GF-D8 (cell line): ENCODE data around the gene ZNG1B.
"Not testable (repeated sequence)": the region's sequence is repeated elsewhere in the genome, so short reads cannot be mapped to it uniquely, and the experiment has no call there.

Experiments used
- DNase-seq: peaks from one replicate; lab custom pipeline; 2025; lab: John Stamatoyannopoulos, UW

The ZNG1B gene

DNA sequence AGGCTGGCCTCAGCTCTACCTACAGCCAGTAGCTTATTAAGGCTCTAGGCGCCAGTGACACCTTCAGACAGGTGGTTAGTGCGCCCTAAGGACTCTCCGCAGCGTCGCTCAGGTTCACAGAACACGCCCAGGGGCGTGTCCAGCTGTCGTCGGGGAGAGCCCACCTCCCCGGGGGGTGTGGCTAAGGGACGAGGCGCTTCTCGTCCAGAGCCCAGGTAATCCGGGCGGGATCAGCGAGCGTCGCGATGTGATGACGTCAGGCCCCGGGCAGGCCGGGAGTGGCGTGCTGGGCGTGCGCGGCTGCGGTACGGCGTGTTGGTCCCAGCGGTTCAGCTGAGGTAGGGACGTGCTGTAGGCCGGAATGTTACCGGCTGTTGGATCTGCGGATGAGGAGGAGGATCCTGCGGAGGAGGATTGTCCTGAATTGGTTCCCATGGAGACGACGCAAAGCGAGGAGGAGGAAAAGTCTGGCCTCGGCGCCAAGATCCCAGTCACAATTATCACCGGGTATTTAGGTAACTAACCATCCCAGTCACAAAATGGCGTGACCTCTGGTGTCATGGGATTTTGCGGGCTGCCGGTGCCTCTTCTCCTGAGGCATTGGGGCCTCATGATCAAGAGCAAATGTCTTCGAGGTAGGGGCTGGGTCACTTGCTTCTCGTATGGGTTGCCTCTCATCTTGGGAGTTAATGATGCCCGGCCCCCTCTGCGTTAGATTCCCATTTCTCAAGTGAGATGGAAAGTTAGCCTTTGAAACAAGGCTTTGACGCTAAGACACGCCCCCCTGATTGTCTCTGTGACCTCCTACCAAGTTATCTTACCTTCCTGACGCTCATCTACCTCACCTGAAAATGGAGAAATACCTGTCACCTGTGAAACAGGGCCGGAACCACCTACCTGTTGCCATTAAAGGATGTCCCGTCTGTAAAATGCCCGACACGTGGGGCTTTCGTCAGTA is at the start of gene ZNG1B:
TSS of gene ZNG1B (plus strand) at position 184 of the 958 bp plus-strand sequence. CDS start at position 362, 178 bp downstream.
- DNase-seq, result not testable (repeated sequence)

DNA sequence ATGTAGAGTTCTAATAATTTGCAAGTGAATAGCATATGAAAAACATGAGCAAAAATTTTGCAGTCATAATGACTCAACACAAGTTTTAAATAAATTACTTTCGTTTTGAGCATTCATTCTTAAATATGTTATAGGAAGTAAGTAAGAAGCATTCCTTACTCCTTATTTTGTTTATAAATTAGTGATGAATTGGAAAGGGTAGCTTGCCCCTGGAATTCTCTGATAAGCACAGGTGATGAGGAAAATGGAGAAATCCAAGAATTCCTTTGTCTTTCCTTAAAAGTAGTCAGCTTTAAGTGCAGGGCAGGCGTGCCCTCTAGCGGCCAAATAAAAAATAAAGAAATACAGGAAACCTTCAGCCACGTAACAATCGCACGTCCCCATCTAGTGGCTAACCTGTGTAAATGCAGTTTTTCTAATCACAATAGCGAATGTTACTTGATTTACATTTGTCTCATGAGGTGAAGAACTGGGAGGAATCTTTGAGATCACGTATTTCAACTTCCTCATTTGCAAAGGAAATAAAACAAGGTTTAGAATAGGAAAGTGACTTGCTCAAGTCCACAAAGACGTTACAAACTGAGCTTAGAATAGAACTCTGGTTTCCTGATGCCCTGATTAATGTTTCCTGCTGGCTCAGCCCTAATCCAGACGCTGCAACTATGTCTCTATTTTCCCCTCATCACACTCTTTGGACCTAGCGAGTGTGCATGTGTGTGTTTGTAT is 47.2 kb upstream of the ZNG1B start:
- DNase-seq, result no peak

GRCh38 chr2:113391073-113391472 is 46.4 kb upstream of the ZNG1B start:
- DNase-seq, result no peak

GRCh38 chr2:113406114-113406513 is 31.4 kb upstream of the ZNG1B start:
- DNase-seq, result no peak

DNA sequence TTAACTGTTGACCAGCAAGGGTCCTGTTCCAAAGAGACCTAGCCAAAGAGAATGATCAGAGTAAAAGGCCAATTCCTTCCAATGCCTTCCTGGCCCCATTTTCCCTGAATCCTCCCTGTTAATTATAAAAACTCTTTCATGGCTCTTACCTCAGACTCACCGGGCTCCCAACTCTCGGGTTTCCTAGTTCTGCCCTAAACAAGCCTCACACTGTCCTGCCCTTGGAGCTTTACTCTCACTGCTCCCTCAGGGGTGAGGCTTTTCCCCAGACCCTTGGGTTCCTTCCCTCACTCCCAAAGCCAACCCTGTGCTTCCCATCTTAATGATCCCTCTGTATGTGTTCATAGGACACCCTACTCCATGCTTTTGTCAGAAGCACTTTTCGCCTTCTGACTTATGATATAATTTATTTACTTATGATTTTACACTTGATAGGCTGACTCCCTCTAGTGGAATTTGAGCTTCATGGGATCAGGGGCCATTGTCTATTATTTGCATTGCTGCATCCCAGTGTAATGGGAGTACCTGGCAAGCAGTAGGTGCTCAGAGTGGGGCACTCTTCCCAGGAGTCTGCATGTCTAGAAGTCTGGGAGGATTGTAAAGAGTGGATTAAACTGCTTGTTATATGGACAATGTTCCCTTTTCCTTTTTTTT is 29.9 kb upstream of the ZNG1B start:
- DNase-seq, result no peak

GRCh38 chr2:113411725-113412352 is 25.7 kb upstream of the ZNG1B start:
- DNase-seq, result not testable (repeated sequence)

DNA sequence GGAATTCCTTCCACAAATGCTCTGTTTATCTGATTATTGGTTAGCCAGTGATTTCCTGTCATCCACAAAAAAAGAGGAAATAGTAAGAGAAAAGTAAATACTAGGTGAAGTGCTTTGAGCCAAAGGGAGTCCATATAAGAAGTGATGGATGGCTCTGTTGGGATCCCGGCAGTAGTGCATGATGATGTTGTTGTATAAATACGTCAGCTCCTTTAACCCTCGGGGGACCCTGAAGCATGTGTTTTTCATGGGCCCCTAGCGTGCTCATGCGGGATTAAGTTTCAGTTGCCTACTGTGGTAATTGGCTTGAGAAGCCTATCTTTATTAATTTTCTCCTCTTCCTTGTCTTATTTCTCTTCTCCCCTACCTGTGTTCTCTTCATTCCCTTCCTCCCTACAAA is 24.7 kb upstream of the ZNG1B start:
- DNase-seq, result not testable (repeated sequence)

DNA sequence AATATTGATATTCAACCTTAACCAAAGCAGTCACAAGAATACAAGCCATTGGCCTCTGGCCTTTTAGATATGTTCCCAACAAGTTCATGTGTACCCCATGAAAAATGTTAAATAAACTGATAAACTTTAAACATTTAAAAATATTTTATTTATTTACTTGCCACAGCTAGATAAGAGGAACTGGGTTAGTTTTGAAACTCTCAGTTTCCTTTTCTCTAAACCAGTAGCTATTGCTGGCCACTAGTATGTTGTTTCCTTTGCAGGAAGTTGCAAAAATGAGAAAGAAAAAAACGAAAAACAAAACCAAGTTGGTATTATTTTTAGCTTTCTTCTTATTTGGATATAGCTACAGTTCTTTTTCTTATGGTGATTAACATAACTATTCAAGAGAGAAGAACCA is 5.7 kb upstream of the ZNG1B start:
- DNase-seq, result not testable (repeated sequence)

DNA sequence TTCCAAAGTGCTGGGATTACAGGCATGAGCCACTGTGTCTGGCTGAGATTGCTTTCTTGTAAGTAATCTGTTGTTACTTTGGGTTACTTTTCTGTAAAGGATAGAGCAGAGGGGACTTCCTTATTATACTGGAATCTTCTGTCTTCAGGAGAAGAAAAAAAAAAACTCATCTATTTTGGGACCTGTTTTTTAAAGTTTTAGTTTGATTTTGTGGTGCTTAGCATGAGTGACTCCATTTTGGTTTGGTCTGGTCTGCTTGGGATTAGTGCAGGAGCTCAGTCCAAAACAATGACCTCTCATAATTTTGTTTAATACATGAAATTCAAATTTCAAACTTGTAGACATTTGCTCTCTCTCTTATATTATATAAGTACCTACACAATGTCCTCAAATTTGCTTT is 4.0 kb upstream of the ZNG1B start:
- DNase-seq, result not testable (repeated sequence)

- not testable (repeated sequence) for DNase-seq
Measured at GRCh38 chr2:113465770-113466169, 28.3 kb downstream of the ZNG1B start.

DNA sequence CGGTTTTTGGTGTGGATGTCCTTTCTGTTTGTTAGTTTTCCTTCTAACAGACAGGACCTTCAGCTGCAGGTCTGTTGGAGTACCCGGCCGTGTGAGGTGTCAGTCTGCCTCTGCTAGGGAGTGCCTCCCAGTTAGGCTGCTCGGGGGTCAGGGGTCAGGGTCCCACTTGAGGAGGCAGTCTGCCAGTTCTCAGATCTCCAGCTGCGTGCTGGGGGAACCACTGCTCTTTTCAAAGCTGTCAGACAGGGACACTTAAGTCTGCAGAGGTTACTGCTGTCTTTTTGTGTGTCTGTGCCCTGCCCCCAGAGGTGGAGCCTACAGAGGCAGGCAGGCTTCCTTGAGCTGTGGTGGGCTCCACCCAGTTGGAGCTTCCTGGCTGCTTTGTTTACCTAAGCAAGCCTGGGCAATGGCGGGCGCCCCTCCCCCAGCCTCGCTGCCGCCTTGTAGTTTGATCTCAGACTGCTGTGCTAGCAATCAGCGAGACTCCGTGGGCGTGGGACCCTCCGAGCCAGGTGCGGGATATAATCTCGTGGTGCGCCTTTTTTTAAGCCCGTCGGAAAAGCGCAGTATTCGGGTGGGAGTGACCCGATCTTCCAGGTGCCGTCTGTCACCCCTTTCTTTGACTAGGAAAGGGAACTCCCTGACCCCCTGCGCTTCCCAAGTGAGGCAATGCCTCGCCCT is 39.3 kb downstream of the ZNG1B start:
- not testable (repeated sequence) for DNase-seq

- DNase-seq, result not testable (repeated sequence)
Measured at GRCh38 chr2:113496527-113496926, 59.0 kb downstream of the ZNG1B start.

- not testable (repeated sequence) for DNase-seq
Measured at GRCh38 chr2:113498365-113498764, 60.9 kb downstream of the ZNG1B start, which contains the start of gene FOXD4L1. Gene FOXD4L1 (plus strand): TSS chr2:113498665. CDS start chr2:113499257, 592 bp downstream.

GRCh38 chr2:113499019-113499885 is 61.8 kb downstream of the ZNG1B start:
- DNase-seq, result not testable (repeated sequence)

DNA sequence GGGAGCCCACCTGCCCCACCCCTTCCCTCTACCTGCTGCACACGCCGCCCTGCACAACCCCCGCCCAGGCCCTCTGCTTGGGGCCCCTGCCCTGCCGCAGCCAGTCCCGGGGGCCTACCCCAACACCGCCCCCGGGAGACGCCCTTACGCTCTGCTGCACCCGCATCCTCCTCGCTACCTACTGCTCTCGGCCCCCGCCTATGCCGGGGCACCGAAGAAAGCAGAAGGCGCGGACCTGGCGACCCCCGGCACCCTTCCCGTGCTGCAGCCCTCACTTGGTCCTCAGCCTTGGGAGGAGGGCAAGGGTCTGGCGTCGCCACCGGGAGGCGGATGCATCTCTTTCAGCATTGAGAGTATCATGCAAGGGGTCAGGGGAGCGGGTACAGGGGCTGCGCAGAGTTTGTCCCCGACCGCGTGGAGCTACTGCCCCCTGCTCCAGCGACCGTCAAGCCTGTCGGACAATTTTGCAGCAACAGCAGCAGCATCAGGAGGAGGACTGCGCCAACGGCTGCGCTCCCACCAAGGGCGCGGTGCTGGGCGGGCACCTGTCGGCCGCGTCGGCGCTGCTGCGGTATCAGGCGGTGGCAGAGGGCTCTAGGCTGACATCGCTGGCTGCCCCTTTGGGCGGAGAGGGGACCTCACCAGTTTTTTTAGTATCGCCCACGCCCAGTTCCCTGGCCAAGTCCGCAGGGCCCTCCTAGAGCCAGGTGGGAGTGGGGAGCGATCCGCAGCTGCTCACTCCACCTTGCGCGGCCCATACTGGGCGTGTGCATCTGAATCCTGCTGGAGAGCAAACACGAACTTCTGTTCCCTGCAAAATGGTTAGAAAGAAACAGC is 62.6 kb downstream of the ZNG1B start:
- not testable (repeated sequence) for DNase-seq

DNA sequence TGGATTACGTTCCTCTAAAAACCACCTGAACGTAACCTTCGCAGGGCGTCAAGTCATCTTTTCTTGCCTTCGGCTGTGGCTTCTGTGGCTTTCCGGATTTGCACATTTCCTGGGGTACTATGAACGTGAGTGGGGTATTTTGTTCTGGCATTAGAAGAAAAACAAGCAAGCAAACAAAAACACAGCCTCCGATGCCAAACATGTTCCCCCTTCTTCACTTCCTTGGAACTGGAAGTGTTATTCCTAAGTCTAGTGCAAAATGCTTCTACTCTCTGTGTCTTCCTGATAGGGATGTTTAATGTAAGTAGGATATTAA is 63.2 kb downstream of the ZNG1B start:
- not testable (repeated sequence) for DNase-seq

DNA sequence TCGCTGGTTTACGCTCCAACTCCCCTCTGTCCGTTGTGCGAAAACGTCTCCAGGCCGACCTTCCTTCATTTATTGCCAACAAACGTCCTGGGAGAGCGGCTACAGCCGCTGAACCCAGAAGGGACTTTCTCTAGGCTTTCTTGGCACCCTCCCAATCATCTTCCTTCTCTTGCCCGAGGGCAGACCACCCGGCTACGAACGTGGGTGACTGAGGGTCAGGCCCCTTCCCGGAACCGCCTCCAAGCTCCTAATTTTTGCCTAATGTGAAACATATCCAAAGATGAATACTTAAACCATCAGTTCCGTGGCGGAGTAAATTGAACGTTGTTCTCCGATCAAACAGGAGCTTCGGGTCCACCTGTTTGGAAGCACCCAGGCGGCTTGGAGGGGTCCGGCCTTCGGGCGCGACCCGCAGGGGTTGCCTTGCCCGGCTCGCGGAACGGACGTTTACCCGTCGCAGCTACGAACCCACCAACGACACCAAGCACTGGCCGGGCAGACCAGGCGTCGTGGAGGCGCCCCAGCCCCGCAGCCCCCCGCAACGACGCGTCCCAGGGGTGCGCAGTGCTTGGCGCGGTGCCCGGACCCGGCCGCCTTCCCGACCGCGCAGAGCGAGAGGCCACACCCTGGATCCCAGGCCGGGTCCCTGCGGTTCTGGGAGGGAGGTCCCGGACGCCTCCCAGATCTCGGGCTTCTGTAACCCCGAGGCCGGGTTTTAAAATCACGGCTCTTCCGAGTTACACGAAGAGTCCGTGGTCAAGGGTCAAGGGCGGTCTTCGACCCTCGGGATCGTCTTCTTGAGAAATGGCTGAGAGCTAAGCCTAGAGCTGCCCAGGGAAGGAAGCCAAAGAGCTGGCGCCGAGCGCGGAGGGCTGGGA is 65.0 kb downstream of the ZNG1B start:
- DNase-seq, result not testable (repeated sequence)
